ENCODE data around the gene MGRN1.

DNA sequence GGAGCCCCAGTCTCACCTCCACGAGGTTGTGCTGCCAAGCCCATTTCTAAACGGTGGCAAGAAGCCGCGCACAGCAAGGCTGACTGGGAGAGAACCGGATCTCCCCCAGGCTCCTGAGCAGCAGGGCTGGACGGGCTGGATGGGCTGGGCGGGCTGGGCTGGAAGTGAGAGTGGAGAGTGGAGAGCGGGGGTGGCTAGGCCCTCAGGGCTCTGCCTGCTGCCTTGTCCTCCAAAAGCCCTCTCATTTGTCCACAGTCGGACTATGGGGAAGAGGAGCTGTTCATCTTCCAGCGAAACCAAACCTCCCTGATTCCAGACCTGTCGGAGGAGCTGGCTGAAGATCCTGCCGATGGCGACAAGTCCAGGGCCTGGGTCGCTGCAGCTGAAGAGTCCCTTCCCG is 112.9 kb downstream of the MGRN1 start:
- TF ChIP-seq, protein P1, sequence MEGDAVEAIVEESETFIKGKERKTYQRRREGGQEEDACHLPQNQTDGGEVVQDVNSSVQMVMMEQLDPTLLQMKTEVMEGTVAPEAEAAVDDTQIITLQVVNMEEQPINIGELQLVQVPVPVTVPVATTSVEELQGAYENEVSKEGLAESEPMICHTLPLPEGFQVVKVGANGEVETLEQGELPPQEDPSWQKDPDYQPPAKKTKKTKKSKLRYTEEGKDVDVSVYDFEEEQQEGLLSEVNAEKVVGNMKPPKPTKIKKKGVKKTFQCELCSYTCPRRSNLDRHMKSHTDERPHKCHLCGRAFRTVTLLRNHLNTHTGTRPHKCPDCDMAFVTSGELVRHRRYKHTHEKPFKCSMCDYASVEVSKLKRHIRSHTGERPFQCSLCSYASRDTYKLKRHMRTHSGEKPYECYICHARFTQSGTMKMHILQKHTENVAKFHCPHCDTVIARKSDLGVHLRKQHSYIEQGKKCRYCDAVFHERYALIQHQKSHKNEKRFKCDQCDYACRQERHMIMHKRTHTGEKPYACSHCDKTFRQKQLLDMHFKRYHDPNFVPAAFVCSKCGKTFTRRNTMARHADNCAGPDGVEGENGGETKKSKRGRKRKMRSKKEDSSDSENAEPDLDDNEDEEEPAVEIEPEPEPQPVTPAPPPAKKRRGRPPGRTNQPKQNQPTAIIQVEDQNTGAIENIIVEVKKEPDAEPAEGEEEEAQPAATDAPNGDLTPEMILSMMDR (IDR thresholded peaks at IDR 0.05; ENCODE audit: extremely low read depth in 1 of 2, insufficient read depth in 1 of 2, low read depth in 1 of 2, low read length in 2 of 2), result no peak
- TF ChIP-seq POLR2A (IDR thresholded peaks at IDR 0.05; ENCODE audit: low read depth, low read length) (no peak), FOS (IDR thresholded peaks at IDR 0.05; ENCODE audit: borderline replicate concordance, insufficient read depth, low read length) (no peak), POLR2AphosphoS5 (IDR thresholded peaks at IDR 0.05; ENCODE audit: insufficient read depth, low read depth, low read length) (no peak), EZH2 (IDR thresholded peaks at IDR 0.05; ENCODE audit: borderline replicate concordance, low read depth, low read length, severe bottlenecking) (no peak)
- TF ChIP-seq, protein P2, sequence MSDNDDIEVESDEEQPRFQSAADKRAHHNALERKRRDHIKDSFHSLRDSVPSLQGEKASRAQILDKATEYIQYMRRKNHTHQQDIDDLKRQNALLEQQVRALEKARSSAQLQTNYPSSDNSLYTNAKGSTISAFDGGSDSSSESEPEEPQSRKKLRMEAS (IDR thresholded peaks at IDR 0.05; ENCODE audit: insufficient read depth, insufficient read length), result no peak

Data from endothelial cell of umbilical vein (primary cell).